Suprapubic skin (tissue), 4 donors: ENCODE data around the gene HERPUD1. TPM values are rescaled to one million over a fixed set of nuclear protein-coding genes. Genes with fewer than 3 reads are reported as not detected.
"Not testable (repeated sequence)": the region's sequence is repeated elsewhere in the genome, so short reads cannot be mapped to it uniquely, and the experiment has no call there.

Experiments
- DNase-seq, 2 donors: peaks; one replicate each; pipeline ENCODE4 v3.0.0-alpha.2; 2019; ENCODE audit warnings: low spot score in 2 of 2
- H3K27ac ChIP-seq: fragments of 200-600 bp; sonication (generic); one replicate; pipeline ENCODE4 v1.5.1; 2019
- H3K27me3 ChIP-seq: fragments of 200-600 bp; sonication (generic); one replicate; pipeline ENCODE4 v1.5.1; 2019
- H3K36me3 ChIP-seq: fragments of 200-600 bp; sonication (generic); one replicate; pipeline ENCODE4 v1.5.1; 2019
- H3K4me1 ChIP-seq: fragments of 200-600 bp; sonication (generic); one replicate; pipeline ENCODE4 v1.5.1; 2019
- H3K4me3 ChIP-seq: fragments of 200-600 bp; sonication (generic); one replicate; pipeline ENCODE4 v1.5.1; 2019; ENCODE audit warnings: mild to moderate bottlenecking
- H3K9me3 ChIP-seq: fragments of 200-600 bp; sonication (generic); one replicate; pipeline ENCODE4 v1.5.1; 2019
- CTCF ChIP-seq, 2 donors: fragments of 200-600 bp in 1 of 2; fragments of 450-650 bp in 1 of 2; sonication (generic) in 1 of 2; IDR thresholded peaks; one replicate each; pipeline ENCODE4 v1.5.1; 2016 to 2019; ENCODE audit warnings: antibody characterized with exemption in 2 of 2, mild to moderate bottlenecking in 1 of 2, moderate library complexity in 1 of 2
- EP300 ChIP-seq: sonication (generic); formaldehyde crosslinking; IDR thresholded peaks from one replicate; pipeline ENCODE4 v1.6.1; 2017; ENCODE audit warnings: antibody characterized with exemption
- POLR2A ChIP-seq, 2 donors: fragments of 450-650 bp; IDR thresholded peaks; one replicate each; pipeline ENCODE4 v1.6.1; 2017; ENCODE audit warnings: antibody characterized with exemption in 2 of 2, mild to moderate bottlenecking in 2 of 2, moderate library complexity in 2 of 2
- POLR2AphosphoS5 ChIP-seq, 3 donors: sonication (generic); formaldehyde crosslinking; IDR thresholded peaks; one replicate each; pipeline ENCODE4 v1.6.1; 2017; ENCODE audit warnings: antibody characterized with exemption in 3 of 3
- WGBS: methylation state at CpG from one replicate; pipeline ENCODE4 v1.1.5; 2018; 5-methylcytosine and 5-hydroxymethylcytosine counted together
- total RNA-seq, 4 donors: library from RNA; depleted of rRNA; stranded (reverse); fragments of >200 nt; gene quantifications; one replicate each; pipeline ENCODE4 v1.1.0, GENCODE V29; 2016

Gene HERPUD1, protein sequence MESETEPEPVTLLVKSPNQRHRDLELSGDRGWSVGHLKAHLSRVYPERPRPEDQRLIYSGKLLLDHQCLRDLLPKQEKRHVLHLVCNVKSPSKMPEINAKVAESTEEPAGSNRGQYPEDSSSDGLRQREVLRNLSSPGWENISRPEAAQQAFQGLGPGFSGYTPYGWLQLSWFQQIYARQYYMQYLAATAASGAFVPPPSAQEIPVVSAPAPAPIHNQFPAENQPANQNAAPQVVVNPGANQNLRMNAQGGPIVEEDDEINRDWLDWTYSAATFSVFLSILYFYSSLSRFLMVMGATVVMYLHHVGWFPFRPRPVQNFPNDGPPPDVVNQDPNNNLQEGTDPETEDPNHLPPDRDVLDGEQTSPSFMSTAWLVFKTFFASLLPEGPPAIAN
- total RNA-seq, result 100 to 1,000 TPM; 146 to 246 (median 160) TPM

GRCh38 chr16:56931892-56932720 lies at the start of gene HERPUD1:
HERPUD1 (plus strand) TSS chr16:56932142; CDS start chr16:56932245, 103 bp downstream.
- H3K9me3 ChIP-seq, result no peaks in the 10 kb centered on the region
- H3K27me3 ChIP-seq, result no peaks in the 10 kb centered on the region
- peak within 1 kb of the TSS; percentile 84 for H3K4me3 ChIP-seq
- peak within 1 kb of the TSS; percentile 97 for H3K27ac ChIP-seq
- peaks cover 43% of the 10 kb centered on the region for H3K4me1 ChIP-seq
- DNase-seq, result peak; percentile 99 to 100
- TF ChIP-seq EP300 (no peak), POLR2AphosphoS5 (IDR thresholded peaks at IDR 0.05) (peak; percentile 93 to 99 (median 95)), POLR2A (IDR thresholded peaks at IDR 0.05) (peak; percentile 77 to 96), CTCF (IDR thresholded peaks at IDR 0.05) (peak in 1 of 2 donors; percentile 17)
- peaks cover 14% of the 10 kb centered on the region for H3K36me3 ChIP-seq
- WGBS, result under 1% methylated on average over 64 of the region's 83 CpGs

DNA sequence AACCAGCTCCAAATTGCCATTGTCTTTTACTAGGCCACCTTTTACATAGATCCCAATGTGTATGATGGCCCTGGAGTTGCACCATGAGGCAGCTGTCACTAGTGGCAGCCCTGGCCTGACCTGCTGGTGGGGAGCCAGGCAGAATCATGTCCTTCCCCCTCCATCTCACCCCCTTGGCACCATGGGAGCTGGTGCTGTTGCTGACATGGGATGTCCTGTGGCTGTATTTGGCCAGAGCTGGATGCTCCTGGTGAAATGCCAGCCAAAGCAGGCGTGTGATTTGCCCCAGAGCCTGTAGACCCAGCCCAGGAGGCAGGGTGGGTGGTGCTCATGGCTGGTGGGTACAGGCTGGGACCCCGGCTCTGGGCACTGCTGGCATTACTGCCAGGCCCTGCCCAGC lies 48.4 kb upstream of the HERPUD1 start:
- no peaks in the 10 kb centered on the region for H3K9me3 ChIP-seq
- DNase-seq, result no peak
- TF ChIP-seq POLR2A (IDR thresholded peaks at IDR 0.05) (no peak), CTCF (IDR thresholded peaks at IDR 0.05) (no peak), POLR2AphosphoS5 (IDR thresholded peaks at IDR 0.05) (no peak), EP300 (no peak)
- H3K36me3 ChIP-seq, result no peaks in the 10 kb centered on the region
- H3K4me3 ChIP-seq, result no peak overlapping the region
- no CpG with 5 or more reads among the region's 2 CpGs for WGBS
- H3K4me1 ChIP-seq, result no peaks in the 10 kb centered on the region
- H3K27me3 ChIP-seq, result no peaks in the 10 kb centered on the region
- no peak overlapping the region for H3K27ac ChIP-seq

DNA sequence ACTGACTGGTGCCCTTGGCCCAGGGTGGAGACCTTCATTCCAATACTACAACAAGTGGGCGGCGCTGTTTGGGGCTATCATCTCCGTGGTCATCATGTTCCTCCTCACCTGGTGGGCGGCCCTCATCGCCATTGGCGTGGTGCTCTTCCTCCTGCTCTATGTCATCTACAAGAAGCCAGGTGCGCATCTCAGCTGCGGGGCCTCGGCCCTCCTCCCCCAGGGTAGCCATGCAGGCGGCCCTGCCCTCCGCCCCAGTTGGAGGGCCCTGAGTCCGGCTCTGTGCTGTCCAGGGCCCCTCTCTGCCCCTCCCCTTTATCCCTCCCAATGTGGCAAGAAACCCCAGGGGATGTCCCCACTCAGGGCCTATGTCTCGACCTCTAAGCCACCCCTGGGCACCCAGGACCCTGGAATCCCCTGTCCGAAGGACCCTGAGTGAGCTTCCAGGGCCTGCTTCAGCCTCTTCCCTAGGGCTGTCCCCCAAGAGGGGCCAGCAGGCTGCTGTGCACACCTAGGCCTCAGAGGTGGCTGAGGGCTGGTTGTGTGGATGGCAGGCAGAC lies 47.8 kb upstream of the HERPUD1 start:
- Histone ChIP-seq H3K27ac (no peak overlapping the region), H3K27me3 (no peaks in the 10 kb centered on the region), H3K4me1 (no peaks in the 10 kb centered on the region), H3K9me3 (no peaks in the 10 kb centered on the region), H3K4me3 (no peak overlapping the region), H3K36me3 (no peaks in the 10 kb centered on the region)
- no peak for DNase-seq
- WGBS, result 97% methylated on average over 6 of the region's 14 CpGs
- TF ChIP-seq POLR2A (IDR thresholded peaks at IDR 0.05) (no peak), EP300 (no peak), POLR2AphosphoS5 (IDR thresholded peaks at IDR 0.05) (no peak), CTCF (IDR thresholded peaks at IDR 0.05) (no peak)

GRCh38 chr16:56884929-56885328 lies 47.0 kb upstream of the HERPUD1 start:
- H3K27me3 ChIP-seq, H3K36me3 ChIP-seq, H3K27ac ChIP-seq, H3K4me1 ChIP-seq, DNase-seq, H3K4me3 ChIP-seq, H3K9me3 ChIP-seq: not testable (repeated sequence)
- WGBS, result 98% methylated on average over 7 of the region's 13 CpGs

GRCh38 chr16:56885446-56886162 lies 46.3 kb upstream of the HERPUD1 start:
- 100% methylated on average over 3 of the region's 9 CpGs for WGBS
- no peaks in the 10 kb centered on the region for H3K27me3 ChIP-seq
- H3K4me3 ChIP-seq, result no peak overlapping the region
- no peaks in the 10 kb centered on the region for H3K9me3 ChIP-seq
- TF ChIP-seq CTCF (IDR thresholded peaks at IDR 0.05), result no peak
- no peak for TF ChIP-seq POLR2AphosphoS5 (IDR thresholded peaks at IDR 0.05)
- TF ChIP-seq POLR2A (IDR thresholded peaks at IDR 0.05), result no peak
- no peak for TF ChIP-seq EP300
- H3K27ac ChIP-seq, result no peak overlapping the region
- H3K36me3 ChIP-seq, result no peaks in the 10 kb centered on the region
- no peak for DNase-seq
- H3K4me1 ChIP-seq, result no peaks in the 10 kb centered on the region
